Activated CD4-positive, alpha-beta T cell treated with anti-CD3 and anti-CD28 coated beads for 1 hour (primary cell): Measurements from ENCODE around the gene PCSK6.
"Not testable (repeated sequence)": the region's sequence is repeated elsewhere in the genome, so short reads cannot be mapped to it uniquely, and the experiment has no call there.

Experiments
- DNase-seq: peaks from one replicate; pipeline ENCODE4 v3.0.0-alpha.2; 2020

The PCSK6 gene

GRCh38 chr15:101428758-101429157 lies 60.7 kb downstream of the PCSK6 start:
- DNase-seq: no peak

GRCh38 chr15:101427606-101428487 lies 61.7 kb downstream of the PCSK6 start:
- DNase-seq: no peak

GRCh38 chr15:101426761-101427333 lies 62.7 kb downstream of the PCSK6 start:
- DNase-seq: no peak

- no peak for DNase-seq
Observed at GRCh38 chr15:101425787-101426365, 63.6 kb downstream of the PCSK6 start.

GRCh38 chr15:101424984-101425383 lies 64.5 kb downstream of the PCSK6 start:
- no peak for DNase-seq

DNA sequence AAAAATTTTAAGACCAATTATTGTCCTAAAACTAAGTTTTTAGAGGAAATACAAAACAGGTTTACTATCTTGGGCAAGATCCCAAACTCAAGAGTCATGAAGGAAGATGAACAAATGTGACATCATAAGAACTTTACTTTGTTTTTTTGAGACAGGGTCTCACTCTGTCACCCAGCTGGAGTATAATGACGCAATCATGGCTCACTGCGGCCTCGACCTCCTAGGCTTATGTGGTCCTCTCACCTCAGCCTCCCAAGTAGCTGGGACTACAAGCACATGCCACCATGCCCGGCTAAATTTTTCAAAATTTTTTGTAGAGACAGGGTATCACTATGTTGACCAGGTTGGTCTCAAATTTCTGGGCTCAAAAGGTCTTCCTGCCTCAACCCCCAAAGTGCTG lies 69.3 kb downstream of the PCSK6 start:
- no peak for DNase-seq

- DNase-seq: not testable (repeated sequence)
Observed at GRCh38 chr15:101416475-101416874, 73.0 kb downstream of the PCSK6 start.

DNA sequence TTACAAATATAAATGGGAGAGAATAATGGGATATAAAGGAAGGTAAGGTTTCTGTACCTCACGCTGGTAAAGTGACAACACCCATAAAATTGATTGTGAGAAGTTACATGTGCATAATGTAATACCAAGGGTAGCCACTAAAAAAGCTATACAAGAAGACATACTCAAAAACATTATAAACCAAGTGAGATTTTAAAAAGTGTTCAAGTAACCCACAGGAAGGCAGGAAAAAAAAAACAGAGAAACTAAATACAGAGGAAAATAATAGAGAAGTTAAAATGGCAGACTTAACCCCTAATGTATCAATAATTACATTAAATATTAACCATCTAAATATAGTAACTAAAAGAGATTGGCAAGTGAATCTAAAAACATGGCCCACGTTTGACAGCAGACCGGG lies 76.3 kb downstream of the PCSK6 start:
- no peak for DNase-seq

GRCh38 chr15:101411581-101411980 lies 77.9 kb downstream of the PCSK6 start:
- DNase-seq: no peak

DNA sequence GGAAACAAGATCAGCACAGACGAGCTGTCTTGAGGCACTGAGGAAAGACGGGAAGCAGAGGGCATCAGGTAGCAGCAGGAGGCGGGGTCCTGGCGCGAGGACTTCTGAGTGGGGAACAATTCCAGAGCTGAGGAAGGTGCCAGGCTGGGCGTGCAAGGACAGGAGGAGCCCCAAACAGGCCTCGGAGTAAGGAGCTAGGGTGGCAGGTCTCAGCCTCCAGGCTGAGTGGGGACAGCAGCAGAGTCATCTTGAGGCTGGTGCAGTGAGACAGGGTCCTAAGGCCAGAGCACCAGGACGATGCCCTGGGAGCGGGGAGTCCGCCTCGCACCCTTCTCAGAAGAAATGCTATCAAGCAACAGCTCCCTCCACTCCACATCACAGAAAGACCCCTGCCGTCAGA lies 78.4 kb downstream of the PCSK6 start:
- DNase-seq: no peak

DNA sequence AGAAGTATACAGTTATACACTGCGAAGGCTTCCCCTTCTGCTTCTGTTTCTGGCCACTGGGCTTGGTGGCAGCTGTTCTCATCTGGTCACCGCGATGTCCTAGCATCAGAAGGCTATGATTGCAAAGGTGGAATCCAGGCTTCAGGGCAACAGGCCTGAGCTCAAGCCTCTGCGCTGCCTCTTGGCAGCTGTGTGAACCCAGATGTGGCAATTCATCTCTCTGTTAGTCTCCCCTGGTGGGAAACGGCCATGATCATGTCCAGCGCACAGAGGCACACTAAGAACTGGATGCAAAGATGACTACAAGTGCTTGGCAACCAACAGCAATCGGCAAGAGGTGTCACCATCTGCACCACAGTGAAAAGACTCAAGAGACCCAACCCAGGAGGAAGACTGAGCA lies 78.9 kb downstream of the PCSK6 start:
- DNase-seq: no peak

DNA sequence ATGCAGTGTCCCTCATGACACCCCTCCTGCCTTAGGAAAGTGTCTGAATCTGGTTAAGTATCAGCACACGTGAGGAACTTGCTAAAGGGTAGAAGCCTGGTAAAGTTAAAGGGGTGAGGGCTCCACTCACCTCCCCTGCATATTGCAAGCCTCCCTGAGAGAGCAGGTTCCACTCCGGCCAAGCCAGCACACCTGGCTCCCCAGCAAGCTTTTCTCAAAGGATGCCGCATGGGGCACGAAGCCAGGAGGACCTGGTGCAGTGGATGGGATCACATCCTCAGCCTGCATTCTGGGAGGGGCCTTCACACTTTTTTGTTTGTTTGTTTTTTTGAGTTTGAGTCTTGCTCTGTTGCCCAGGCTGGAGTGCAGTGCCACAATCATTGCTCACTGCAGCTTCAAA lies 79.9 kb downstream of the PCSK6 start:
- DNase-seq: no peak

DNA sequence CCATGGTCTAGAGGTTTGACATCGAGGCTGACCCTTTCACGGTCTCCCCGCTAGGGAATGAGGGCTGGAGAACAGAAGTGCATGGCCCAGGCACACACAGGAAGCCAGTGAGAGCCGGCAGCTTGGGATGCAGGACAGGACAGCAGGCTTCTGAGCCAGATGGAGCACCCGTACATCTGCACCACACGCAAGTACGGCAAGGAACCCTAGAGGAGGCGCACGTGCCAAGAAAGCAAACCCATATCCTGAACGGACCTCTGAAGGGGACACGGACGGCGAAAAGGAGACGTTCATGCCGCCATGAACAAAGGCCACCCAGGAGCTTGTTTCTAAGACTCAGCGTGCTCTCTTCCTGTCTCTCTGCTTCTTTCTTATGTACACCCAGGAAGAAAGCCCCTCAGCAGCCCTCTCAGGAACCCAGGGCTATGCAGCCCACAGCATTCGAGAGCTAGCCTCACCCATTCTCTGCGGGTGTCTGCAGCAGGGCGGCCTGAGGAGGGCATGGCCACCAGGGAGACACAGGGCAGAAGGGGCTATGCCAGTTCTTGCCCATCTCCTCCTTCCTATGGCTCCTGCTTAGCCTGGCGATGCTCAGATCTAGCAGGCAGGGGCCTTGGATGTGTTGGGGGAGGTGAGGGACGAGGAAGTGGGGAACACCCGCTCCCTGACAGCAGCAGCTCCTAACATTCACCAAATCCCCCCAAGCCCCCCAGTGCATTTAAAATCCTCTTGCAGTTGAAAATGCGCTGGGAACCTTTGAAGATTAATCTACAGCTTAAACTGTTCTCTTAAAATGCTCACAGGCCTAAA lies 81.3 kb downstream of the PCSK6 start:
- DNase-seq: no peak

DNA sequence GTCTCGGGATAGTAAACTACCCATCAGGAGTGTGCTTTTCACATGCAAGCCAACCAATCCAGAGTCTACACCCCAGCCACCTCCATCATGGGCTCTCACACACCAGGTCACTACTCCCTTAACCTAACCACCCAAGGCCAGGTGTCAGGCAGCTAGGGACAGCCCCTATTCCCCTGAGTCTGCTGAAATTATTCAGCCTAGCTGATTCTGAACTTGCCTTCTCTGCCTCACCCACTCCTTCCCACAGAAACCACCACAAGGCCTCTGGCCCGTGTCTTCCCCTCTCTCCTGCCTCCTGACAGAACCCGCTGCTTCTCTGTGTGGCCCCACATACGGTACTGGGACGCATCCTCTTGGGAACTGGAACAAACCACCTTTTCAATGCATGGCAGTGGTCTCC lies 82.1 kb downstream of the PCSK6 start:
- DNase-seq: no peak

GRCh38 chr15:101406526-101407195 lies 82.8 kb downstream of the PCSK6 start:
- DNase-seq: no peak

DNA sequence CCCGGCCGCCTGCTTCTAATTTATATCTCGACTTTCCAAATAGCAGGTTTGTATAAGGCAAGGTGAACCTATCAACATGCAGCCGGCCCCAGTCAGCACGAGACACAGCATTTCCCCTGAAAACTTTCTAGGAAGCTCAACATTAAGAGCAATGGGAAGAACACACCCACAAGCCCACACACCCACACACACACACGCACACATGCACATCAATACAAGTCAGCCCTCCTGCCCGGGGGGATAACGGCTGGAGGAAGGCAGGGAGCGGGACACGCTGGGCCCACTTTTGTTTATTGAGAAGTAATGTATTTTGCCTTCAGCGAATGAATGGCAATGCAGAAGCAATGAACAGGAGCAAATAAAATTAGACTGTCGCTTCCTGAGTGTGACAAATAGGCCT lies 83.5 kb downstream of the PCSK6 start:
- no peak for DNase-seq

- no peak for DNase-seq
Observed at GRCh38 chr15:101404245-101404644, 85.3 kb downstream of the PCSK6 start.

DNA sequence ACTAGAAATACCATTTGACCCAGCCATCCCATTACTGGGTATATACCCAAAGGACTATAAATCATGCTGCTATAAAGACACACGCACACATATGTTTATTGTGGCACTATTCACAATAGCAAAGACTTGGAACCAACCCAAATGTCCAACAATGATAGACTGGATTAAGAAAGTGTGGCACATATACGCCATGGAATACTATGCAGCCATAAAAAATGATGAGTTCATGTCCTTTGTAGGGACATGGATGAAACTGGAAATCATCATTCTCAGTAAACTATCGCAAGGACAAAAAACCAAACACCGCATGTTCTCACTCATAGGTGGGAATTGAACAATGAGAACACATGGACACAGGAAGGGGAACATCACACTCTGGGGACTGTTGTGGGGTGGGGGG lies 86.6 kb downstream of the PCSK6 start:
- not testable (repeated sequence) for DNase-seq

DNA sequence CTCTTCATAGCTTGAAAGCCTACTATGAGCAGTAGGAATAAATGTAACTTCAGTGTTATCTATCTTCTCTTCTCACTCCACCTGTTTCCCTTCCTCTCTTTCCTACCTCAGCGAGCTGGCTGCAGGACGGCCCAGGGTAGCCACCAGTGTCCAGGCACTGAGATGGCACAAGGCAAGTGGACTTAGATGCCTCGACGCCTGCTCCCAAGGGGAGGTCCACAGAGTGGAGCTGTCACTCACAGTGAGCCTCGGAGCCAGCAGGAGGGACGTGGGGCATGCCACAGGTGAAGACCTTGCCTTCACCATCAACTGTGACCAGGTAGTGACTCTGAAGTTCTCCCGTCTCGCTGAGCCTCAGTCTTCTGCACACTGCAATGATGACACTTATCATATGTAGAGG lies 88.2 kb downstream of the PCSK6 start:
- DNase-seq: no peak

DNA sequence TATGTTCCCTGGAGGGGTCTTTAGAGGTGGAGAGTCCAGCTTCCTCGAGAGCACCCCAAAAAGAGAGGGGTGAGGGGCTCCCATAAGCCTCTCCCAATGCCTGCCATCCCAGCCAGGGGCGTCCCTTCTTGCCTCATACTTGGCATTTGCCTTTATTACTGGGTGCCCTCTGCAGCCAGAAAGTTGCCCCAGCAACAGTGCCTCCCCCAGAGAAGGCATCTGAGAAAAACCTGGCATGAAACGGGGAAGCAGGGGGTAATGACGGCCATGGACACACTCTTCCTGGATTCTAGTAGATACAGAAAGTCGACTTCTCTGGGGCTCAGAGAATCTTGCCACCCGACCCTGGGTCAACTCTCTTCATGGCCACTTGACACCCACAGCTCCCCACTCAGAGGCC lies 90.1 kb downstream of the PCSK6 start:
- no peak for DNase-seq

DNA sequence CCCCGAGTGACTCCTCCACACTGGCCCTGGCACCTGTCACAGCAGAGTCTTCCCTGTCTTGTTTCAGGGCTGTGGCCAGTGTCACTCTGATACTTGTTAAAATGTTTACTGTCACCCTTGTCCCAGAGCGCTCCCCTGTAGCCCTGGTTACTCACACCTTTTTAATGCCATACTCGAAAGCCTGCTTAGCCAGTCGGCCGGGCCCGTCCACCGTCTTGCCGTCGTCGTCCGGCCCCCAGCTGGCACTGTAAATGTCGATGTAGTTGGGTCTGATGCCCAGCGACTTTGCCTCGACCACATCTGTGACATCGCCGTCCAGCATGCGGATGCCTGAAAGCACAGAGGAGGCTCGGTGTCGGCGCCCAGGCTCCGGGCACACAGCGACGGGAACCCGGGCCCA lies 91.3 kb downstream of the PCSK6 start:
- no peak for DNase-seq

DNA sequence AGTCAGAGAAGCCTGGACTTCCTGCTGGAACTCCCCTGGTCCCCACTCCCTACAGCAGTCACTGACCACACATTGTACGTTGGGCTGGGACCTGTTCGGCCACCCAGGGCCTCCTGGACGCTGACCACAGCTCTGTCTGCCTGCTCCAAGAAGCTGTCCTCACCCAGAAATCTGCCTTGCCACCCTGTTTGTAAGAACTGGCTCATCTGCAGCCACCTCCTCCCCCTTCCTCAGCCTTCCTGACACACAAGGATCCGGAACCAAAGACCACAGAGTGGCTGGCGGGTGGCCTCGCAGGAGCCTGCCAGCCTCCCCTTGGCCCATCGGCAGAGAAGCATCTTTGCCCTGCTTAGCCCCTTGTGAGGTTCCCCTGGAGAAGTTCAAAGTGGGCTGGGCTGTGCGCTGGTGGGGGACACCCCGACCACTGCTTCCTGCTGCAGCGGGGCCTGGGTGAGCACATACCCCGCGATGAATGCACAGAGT lies 91.9 kb downstream of the PCSK6 start:
- no peak for DNase-seq
